Measurements from ENCODE around the gene TEKT2.

The TEKT2 gene

DNA sequence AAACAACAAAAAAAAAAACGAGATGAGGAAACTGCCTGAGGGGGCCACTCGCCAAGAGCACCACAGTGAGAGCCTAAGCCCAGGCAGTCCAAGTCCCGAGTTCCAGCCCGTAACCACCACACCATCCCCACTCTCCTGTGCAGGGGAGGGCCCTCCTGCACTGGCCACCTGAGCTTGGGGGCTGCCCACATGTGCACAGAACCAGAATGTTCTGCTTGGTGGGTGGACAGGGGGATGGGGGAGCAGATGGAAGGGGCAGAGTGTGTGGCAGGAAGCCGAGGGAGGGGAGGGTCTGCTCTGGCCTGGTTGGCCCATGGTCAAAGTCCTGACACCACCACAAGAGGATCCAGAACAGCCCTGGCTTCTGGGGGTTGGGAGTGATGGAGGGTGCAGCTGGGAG lies 22.4 kb downstream of the TEKT2 start:
- DNase-seq (ENCODE audit: low read depth) = no peak

DNA sequence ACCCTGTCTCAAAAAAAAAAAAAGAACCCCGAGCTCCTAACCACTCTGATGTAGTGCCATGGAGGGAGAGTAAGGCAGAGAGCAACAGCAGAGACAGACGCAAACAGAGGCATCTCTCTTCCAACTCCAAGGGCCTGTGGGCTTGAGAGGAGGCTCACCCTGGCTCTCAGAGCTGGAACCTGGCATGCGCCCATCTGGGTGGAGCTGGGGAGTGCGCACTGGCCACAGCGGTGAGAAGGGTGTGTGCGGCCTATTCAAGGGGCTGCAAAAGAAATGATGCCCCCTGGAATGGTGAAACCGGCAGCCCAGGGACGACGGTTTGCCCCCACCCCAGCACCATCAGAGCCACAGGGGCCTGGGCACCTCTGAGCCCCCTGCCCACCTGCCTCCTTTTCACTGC lies 23.5 kb downstream of the TEKT2 start:
- no peak for DNase-seq (ENCODE audit: low read depth)

DNA sequence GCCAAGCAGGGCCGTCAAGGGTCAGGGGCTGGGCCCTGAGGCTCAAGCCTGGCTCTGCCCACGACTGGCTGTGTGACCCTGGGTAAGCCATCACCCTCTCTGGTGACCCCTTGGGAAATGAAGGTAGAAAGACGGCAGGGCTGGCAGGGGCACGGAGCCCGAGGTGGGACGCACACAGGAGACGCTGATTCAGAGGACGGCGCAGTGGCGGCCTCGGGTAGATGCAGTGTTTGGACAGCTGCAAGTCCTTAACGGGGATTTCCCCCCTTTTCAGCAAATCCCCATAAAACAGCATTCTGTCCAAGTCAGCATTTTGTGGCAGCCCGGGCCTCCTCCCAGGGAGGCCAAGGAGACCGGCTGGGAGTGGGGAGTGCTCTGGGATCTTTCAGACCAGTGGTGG lies 24.4 kb downstream of the TEKT2 start:
- DNase-seq (ENCODE audit: low read depth) = peak; percentile 83

DNA sequence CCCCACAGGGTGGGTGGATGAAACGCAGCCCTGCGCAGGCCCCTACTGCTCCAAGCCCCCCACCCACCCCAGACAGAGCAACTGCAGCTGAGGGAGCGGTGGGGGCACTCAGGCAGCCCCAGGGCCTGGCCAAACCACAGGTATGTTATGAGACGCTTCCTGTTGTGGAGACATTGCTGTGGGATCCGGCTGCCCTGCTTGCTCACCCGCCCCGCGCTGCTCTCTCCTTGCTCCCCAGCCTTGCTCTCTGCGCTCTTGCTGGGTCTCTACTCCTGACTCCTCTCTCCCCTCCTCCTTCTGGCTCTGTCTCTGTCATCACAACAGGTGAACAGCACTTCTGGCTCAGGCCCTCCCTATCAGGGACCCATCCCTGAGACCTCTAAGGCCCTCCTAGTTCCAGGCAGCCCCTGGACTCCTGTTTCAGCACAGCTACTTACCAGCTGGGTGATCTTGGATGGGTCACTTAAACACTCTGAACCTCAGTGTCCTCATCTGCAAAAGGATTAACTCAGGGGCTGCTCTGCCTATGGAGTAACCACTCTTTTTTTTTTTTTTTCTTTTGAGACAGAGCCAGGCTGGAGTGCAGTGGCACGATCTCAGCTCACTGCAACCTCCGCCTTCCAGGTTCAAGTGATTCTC lies 25.3 kb downstream of the TEKT2 start:
- peak; percentile 92 for DNase-seq (ENCODE audit: low read depth)

DNA sequence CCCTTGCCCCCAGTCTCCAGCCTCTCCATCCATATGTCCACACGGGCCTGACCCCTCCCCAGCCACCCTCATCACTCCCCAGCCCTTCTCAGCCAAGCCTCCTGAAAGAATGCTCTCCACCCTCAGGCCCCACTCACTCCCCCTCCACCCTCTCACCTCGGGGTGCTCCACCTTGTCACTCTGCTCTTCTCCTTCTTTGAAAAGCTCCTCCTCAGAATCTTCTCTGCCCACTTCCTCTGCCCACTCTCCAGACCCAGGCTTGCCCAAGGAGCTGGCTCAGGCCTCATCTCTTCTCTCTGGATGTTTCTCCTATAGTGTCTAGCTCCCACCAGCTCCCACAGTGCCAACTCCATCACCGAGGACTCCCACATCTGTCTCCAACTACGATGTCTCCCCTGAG lies 27.3 kb downstream of the TEKT2 start:
- no peak for DNase-seq (ENCODE audit: low read depth)

DNA sequence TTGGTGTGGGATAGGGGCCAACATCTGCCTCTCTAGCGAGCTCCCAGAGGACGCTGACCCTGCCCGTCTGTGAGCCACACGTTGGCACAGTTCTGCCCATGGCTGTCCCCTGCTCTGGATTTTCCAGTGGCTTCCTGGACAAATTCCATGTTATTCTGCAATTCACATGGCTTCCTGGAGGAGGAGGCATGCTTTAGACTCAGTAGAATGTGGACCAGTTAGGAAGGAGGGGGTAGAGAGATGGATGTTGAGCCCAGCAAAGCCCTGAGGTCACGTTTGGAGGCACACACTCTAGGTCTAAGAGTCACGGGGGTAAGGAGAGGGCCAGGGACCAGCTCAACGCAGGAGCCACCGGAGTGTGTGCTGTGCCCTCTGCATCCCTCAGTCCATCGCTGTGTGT lies 28.9 kb downstream of the TEKT2 start:
- DNase-seq (ENCODE audit: low read depth) = no peak

DNA sequence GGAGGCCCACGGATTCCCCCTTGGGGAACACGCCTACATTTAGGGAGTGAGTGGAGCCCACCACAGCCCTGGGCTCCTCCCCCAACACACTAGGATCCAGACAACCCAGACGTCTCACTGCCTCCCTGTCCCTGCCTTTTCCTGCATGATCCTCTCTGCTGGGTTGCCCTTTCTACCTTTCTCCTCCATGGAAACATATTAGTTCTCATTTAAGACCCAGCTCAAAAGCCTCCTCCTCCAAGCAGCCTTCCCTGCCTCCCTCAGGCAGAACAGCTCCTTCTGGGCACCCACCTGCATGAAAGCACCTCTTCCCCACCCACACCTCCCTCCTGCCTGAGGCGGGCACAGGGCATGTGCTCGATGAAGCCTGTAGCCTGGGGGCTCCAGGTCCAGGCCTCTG lies 30.5 kb downstream of the TEKT2 start:
- no peak for DNase-seq (ENCODE audit: low read depth)

DNA sequence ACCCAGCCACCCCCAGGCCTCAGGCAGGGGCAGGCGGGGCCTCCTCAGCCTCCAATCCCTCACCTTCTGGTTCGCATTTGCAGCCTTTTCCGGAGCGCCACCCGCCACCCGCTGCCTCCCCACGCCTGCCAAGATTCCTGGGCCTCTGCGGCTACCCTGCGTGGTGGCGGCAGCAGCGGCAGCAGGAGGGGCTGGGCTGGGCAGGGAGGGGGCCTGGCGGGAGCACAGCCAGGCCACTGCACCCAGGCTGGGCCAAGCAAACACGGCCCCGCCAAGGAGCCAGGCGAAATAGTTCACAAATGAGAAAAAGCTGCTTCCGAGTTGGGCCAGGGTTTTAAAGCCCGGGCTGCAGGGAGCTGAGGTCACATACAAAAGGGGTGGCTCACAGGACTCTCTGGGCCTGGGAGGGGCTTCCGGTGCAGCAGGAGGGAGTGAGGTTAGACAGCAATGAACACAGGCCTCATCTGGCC lies 31.3 kb downstream of the TEKT2 start:
- DNase-seq (ENCODE audit: low read depth) = peak; percentile 80

DNA sequence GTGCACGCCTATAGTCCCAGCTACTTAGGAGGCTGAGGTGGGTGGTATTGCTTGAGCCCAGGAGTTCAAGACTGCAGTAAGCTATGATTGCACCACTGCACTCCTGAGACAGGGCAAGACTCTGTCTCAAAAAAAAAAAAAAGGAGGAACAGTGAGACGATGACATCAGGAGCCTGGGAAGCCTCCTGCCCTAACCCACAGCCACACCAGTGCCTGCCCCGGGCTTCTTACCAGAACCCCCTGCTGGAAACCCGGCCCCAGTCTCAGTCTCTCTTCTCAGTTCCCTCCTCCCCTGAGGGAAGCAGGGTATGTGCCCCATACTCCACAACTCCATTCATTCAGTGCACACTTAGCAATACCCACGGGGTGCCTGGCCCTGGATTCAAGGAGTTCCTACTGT lies 32.0 kb downstream of the TEKT2 start:
- DNase-seq (ENCODE audit: low read depth) = peak; percentile 37

DNA sequence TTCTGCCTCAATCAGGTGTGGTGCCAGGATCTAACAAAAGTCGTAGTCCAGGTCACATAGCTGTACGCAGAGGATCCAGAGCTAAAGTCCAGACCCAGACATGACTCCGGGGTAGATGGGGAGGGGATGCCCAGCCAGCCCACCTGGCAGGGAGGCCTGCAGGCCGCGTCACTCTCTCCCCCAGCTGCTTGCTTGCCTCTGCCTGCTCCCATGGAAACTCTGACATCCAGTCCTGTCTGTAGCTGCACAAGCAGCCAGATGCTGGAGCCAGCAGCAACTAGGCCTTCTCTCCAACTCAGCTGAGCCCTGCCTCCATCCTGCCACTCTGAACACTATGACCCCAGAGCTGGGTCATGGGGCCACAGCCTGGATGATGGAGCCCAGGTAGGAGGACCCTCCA lies 33.0 kb downstream of the TEKT2 start:
- no peak for DNase-seq (ENCODE audit: low read depth)

DNA sequence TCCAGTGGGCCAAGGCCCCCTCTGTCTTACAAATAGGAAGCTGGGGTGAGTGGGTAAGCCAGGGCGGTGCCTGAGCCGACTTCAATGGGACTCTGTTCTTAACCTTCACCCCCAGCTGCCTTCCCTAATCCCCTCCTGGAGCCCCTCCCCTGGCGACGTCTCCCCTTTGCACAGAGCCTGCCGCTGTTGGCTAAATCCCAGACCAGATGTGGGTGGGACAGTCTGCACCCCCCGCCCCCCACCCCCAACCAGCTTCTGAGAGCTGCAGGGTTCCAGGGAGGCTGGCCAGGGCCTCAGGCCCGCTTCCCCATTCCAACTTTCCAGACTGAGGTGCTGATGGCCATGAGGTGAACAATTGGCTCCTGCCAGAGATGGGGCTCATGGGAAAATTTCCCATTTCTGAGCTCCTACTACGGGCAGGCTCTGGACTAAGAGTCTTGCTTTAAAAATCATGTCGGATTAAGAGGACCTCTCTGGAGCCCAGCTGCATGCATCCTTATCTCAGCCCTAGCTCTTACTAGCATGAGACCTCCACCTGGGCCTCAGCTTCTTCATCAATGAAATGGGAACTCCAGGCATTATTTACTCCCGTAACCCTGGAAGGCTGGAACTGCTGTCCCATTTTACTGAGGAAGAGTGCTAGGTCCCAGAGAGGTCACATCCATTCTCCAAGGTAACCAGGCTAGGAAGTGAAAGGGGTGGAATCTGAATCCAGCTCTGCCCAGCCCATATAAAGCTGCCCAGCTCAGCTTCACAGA lies 34.7 kb downstream of the TEKT2 start:
- DNase-seq (ENCODE audit: low read depth) = no peak

DNA sequence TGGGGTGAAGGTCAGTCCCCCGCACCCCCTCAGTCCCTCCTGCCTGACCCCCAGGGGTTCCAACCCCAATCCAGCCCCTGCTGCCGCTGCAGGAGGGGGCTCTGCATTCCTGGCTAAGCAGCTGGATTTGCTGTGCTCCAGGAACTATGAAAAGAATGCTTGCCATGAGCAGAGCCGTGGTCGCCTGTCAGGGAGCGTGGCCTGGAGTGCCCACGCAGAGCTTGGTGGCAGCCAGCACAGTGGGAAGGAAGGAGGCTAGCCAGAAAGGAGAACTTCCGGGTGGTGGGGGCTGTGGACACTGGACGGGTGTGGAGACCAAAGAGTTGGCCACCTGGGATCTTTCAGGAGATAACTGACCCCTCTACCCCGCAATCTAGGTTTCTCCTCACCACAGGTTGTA lies 35.6 kb downstream of the TEKT2 start:
- DNase-seq (ENCODE audit: low read depth) = no peak

DNA sequence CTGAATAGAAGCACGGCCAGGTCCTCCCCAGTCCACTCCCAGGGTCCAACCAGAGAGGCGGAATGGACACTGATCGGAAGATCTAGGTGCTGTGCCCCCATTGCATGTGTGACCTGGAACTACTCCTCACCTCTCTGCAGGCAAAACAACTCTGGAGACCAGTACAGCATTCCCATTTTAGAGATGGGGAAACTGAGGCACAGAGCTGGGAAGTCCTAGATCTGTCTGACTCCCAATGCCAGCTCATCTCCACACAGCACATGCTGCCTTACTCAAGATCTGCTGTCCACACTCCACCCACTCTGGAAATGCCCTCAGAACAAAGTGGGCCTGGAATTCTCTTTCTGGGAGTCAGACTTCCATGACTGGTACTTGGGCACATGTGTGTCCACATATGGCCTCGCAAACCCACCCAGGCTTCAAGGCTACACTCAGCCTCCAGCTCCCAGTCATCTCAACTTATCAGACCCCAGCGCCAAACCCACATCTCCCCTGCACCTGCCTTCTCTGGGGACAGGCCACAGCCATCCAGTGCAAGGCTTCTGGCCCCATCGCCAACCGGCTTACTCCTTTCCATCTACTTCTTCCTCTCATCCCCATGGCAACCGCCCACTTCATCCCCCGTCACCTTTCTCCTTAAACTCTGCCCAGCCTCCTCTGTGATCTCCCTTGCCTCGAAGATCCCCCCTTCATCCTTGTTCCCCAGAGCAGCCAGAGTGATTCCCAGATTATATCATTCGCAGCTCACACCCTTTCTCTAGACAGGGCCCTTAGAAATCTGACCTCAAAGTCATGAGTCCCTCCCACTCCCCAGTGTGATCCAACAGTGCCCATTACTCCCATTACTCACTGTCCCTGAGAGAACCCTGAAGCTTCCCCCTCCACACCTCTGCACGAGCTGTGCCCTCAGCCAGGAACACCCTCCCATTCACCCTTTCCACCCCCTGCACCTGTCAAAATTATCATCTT lies 38.5 kb downstream of the TEKT2 start:
- DNase-seq (ENCODE audit: low read depth) = no peak

DNA sequence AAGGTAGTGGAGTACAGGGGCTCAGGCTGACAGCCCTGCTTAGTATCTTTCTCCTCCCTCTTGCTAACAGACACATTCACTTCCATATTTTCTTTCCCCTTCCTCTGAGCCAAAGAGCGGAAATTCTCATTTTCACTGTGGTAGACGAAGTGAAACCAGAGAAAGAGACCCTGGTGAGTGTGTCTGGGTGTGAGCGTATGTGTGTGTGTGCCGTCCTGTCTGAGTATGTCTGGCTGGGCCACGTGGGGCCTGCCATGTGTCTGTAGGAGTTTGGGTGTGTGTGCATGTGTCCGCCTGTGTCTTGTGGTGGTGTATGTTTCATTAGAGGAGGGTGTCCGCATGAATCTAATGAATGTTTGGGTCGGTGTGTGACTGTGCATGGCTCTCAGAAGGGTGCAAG lies 39.5 kb downstream of the TEKT2 start:
- DNase-seq (ENCODE audit: low read depth) = no peak

DNA sequence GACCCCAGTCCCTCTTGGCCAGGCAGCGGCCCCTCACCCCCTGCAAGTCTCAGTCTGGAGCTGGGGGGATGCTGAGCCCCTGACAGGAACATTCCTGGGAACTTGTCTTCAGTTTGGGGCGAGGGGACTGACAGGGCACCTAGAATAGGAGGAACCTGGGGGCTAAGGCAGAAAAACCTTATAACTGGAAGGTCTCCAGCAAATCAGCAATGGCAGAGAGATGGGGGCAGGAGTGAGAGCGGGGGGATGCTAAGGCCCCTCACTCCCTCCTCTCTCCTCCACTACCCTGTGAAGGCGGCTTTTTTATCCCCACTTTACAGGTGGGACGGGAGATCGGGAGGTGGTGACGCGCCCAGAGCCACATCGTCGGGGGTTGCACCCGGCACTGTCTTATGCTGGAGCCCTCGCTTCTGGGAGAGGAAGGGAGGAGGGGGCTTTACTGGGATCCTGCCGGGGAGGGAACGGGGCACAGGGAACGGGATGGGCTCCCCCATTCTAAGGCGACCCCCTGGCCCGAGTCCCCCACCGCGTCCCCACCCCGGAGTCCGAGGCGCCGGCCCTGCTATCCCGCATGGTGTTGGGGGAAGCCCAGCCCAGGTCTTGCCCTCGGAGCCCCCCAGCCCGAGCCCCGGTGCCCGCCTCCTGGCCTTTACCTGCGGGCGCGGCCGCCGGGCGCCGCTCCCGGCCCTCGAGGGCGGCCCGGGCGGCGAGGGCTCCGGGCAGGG lies 40.7 kb downstream of the TEKT2 start:
- DNase-seq (ENCODE audit: low read depth) = no peak

DNA sequence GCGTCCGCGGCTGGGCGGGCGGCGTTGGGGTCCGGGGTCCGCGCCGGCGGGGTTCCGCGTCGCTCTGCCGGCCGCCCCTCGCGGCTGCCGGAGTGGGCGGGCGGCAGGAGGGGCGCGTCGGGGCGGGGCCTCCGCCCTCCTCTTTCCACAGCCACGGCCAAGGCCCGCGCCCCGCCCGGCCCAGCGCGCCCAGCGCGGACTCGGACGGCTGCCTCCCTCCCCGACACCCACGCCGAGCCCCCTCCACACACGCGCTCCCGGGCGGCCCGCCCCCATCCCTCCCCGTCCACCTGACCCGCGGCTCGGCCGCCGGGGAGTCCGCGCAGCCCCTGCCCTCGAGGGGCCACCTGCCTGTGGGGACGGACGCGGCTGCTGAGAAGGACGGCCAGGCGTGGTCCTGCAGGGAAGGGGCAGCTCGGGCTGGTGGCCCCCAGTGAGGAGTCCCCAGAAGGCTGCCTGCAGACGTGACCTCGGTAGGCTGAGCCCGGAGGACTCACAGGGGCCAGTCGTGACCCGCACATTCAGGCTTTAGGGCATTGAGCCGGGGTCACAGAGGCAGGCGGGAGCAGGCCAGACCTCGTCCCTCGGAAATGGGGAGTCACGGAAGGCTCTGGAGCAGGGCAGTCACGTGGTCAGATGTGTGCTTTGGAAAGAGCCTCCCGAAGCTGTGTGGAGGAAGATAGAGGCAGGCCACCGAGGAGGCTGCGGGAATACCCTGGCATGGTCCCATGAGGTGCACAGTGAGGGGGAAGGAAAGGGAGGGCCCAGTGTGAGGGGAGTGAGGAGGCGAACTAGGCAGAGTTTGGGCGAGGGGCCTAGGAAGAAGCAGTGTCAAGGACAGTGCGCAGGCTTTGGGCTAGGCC lies 41.5 kb downstream of the TEKT2 start, which contains the start of gene COL8A2:
Gene COL8A2, minus strand, starts transcription at position 94 of the 863 bp plus-strand sequence. CDS start 24,980 bp downstream, outside the sequence.
- no peak for DNase-seq (ENCODE audit: low read depth)

DNA sequence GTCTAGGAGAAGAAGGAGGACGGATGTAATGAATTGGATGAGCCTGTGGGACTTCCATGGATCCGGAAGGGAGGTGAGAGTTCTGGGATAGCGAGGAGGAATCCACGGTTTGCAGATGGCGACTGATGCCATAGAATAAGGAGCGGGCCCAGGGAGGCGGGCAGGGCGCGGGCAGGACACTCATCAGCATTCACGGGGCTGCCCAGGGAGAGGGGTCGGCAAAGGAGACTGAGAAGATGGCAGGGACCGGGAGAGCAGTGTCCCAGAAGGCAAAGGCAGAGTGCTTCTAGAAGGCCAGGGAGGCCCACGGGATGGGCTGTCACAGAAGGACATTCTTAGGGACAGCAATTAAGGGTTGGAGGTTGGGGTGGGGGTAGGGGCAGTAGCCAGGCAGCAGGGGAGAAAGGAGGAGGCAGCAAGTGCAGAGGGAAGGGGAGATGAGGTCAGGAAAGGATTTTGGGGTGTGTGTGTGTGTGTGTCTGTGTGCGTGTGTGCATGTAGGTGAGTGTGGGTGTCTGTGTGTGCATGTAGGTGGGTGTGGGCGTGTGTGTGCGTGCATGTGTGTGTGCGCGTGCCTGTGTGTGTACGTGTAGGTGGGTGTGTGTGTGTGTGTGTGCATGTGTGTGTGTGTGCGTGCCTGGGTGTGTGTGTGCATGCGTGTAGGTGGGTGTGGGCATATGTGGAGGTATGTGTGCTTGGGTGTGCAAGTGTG lies 42.3 kb downstream of the TEKT2 start:
- DNase-seq (ENCODE audit: low read depth) = no peak

DNA sequence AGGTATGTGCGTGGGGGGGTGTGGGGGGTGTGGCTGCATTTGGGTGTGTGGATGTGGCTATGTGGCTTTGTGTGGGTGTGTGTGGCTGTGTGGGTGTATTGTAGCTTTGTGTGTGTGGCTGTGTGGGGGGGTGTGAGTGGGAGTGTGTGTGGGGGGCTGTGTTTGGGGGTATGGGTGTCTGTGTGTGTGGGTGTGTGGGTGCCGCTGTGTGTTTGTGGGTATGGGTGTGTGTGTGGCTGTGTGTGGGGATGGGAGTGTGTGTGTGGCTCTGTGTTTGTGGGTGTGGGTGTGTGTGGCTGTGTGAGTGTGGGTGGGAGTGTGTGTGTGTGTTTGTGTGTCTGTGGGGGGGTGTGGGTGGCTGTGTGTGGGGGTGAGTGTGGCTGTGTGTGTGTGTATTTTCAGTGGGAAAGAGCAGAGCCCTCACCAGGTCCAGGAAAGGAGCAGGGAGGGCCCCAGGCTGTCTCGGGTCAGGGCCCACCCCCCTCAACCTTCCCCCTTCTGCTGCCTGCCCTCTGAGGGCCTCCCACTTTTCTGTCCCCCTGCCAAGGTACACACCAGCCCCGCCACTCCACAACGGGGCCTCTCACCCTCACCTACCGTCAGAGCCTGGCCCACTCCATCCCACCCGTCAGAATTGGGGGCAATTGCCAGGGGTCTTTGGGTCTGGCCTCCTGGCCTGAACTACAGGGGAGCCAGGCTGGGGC lies 43.1 kb downstream of the TEKT2 start:
- DNase-seq (ENCODE audit: low read depth) = no peak

DNA sequence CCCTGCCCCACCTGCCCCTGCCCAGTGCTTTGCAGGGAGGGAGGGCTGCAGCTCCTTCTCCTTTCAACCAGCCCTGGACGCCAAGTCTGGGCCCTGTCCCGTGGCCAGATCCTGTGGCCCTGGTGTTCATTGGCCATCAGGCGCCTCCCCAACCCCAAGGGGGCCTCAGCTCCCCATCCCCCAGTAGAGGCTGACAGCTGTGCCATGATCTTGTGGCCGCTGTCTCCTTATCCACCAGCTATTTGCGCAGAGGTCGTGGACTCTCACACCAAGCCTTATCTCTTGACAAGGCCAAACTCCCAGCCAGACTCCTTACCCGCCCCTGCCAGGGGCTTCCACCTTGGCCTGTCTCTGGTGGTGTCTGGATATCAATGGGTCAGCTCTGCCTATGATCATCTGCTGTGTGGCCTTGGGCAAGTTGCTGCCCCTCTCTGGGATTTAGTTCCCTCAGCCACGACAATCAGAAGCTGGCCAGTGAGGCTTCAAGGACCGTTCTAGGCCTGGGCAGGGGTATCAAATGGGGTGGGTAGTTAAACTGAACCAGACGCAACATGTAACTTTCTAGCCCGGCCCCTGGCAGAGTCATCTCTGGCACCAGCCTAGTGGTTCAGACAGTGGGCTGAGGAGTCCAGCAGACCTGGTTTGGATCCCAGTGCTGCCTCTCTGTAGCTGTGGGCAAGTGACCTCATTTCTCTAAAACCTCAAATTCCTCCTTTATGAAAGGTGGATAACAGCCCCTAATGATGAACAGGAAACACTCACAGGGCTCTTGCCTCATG lies 44.4 kb downstream of the TEKT2 start:
- peak; percentile 89 for DNase-seq (ENCODE audit: low read depth)

All from ELR (cell line).